ENCODE data around the gene WWOX. TPM values are rescaled to one million over a fixed set of nuclear protein-coding genes. Genes with fewer than 3 reads are reported as not detected.

The WWOX gene
- total and polyA plus RNA-seq, 2 of the 4 experiments (the other 2 are of a cell fraction): 2.7 to 5.4 TPM

DNA sequence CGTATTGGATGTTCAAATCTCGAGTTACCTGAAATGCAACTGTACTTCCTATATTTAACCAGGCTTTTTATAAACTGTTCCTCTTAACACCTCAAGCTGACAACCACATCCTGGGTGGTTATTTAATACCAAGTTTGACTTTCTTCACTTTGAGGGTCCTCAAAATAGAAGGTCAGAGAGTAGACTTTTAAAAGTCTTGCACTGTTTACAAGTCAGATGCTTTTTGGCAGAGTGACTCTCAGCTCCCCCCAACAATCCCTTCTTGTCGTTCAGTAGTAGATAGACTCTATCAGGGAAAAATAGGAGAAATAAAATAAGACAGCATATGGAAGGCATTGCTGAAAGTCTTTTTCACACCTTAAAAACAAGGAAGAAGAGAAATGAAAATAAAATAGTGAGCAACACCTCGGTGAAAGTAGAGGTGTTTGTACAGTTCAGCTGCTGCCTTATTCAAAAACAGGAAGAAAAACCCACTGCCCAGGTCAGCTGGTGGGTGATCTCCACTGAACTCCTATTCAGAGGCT is 650.4 kb downstream of the WWOX start:
- H3K9ac ChIP-seq (ENCODE audit: low read depth, low read length): no peak overlapping the region
- DNase-seq (no peak), ATAC-seq (ENCODE audit: low read depth) (no peak)
- H3K4me1 ChIP-seq (ENCODE audit: control insufficient read depth, insufficient read depth, low read length): no peaks in the 10 kb centered on the region
- H3K18ac ChIP-seq (ENCODE audit: low read depth, low read length): no peak overlapping the region
- dilution Hi-C loops (cut with HindIII; ENCODE audit: low sequenced_read_pairs, unreplicated experiment) (no loop called here), intact Hi-C loops (cut with micrococcal nuclease) (no loop called here), in situ Hi-C loops (cut with MboI; ENCODE audit: low sequenced_read_pairs) (no loop called here)
- no peak overlapping the region for H3K14ac ChIP-seq (replicated peaks; ENCODE audit: low read depth, low read length)
- ChIA-PET CTCF (no interaction called here), POLR2A (ENCODE audit: unreplicated experiment) (no interaction called here)
- H2BK20ac ChIP-seq (ENCODE audit: low read depth, low read length): no peak overlapping the region
- BruUV-seq (replicated peaks): no TSS peak
- no peaks in the 10 kb centered on the region for H3K36me3 ChIP-seq (ENCODE audit: control insufficient read depth, insufficient read depth, low read length)
- no peak overlapping the region for H2BK5ac ChIP-seq (ENCODE audit: low read depth, low read length, poor library complexity, severe bottlenecking)
- TF ChIP-seq RFX5 (IDR thresholded peaks at IDR 0.05; ENCODE audit: low read depth, low read length): no peak
- TF ChIP-seq SMC3 (IDR thresholded peaks at IDR 0.05; ENCODE audit: low read depth, low read length): no peak
- TF ChIP-seq CEBPB (IDR thresholded peaks at IDR 0.05; ENCODE audit: low read depth, low read length): no peak
- no peak for TF ChIP-seq RCOR1 (IDR thresholded peaks at IDR 0.05; ENCODE audit: insufficient replicate concordance, low read length)
- TF ChIP-seq BHLHE40 (IDR thresholded peaks at IDR 0.05; ENCODE audit: low read depth, low read length): no peak
- TF ChIP-seq, protein P1, sequence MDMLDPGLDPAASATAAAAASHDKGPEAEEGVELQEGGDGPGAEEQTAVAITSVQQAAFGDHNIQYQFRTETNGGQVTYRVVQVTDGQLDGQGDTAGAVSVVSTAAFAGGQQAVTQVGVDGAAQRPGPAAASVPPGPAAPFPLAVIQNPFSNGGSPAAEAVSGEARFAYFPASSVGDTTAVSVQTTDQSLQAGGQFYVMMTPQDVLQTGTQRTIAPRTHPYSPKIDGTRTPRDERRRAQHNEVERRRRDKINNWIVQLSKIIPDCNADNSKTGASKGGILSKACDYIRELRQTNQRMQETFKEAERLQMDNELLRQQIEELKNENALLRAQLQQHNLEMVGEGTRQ (IDR thresholded peaks at IDR 0.05; ENCODE audit: low read depth, low read length): no peak
- TF ChIP-seq FOS (IDR thresholded peaks at IDR 0.05; ENCODE audit: low read depth, low read length): no peak
- H3K4ac ChIP-seq (ENCODE audit: low read depth, low read length): no peak overlapping the region
- H3K4me2 ChIP-seq (ENCODE audit: low read depth, low read length): no peak overlapping the region
- H2BK15ac ChIP-seq (ENCODE audit: low read depth, low read length): no peak overlapping the region
- no peaks in the 10 kb centered on the region for H3K27me3 ChIP-seq (ENCODE audit: control insufficient read depth, insufficient read depth, low read length)
- no peak overlapping the region for H4K91ac ChIP-seq (ENCODE audit: insufficient read depth, low read depth, low read length)
- H3K79me1 ChIP-seq (ENCODE audit: low read depth in 1 of 2, low read length in 2 of 2): no peaks in the 10 kb centered on the region
- no peak overlapping the region for H2BK120ac ChIP-seq (ENCODE audit: low read depth, low read length)
- H2AK5ac ChIP-seq (ENCODE audit: low read depth, low read length): no peak overlapping the region
- H4K20me1 ChIP-seq (ENCODE audit: insufficient read depth, low read length): no peaks in the 10 kb centered on the region
- H3K56ac ChIP-seq (ENCODE audit: extremely low read depth, insufficient read depth, low read length): no peak overlapping the region
- H2AFZ ChIP-seq (replicated peaks; ENCODE audit: low read length, poor library complexity): no peak overlapping the region
- H3K9me3 ChIP-seq (ENCODE audit: control insufficient read depth, insufficient read depth, low read length): peaks cover 12% of the 10 kb centered on the region
- H3K23ac ChIP-seq (ENCODE audit: low read depth, low read length): no peak overlapping the region
- H2AK9ac ChIP-seq (replicated peaks; ENCODE audit: low read depth, low read length, poor library complexity): no peak overlapping the region
- H3K9me1 ChIP-seq (ENCODE audit: insufficient read depth, low read length): no peaks in the 10 kb centered on the region
- H3K4me3 ChIP-seq (ENCODE audit: insufficient read depth, low read depth, low read length): no peak overlapping the region
- no peak overlapping the region for H4K8ac ChIP-seq (ENCODE audit: low read depth in 2 of 2, low read length in 2 of 2)
- H4K5ac ChIP-seq (ENCODE audit: low read depth, low read length): no peak overlapping the region
- no peak overlapping the region for H3K27ac ChIP-seq (ENCODE audit: insufficient read depth, low read length)
- WGBS, 2 experiments (ENCODE audit: extremely low coverage in 2 of 2, insufficient read length in 1 of 2): no CpG with 5 or more reads among the region's 4 CpGs
